ENCODE measurements around the gene ESRRG.

The ESRRG gene

DNA sequence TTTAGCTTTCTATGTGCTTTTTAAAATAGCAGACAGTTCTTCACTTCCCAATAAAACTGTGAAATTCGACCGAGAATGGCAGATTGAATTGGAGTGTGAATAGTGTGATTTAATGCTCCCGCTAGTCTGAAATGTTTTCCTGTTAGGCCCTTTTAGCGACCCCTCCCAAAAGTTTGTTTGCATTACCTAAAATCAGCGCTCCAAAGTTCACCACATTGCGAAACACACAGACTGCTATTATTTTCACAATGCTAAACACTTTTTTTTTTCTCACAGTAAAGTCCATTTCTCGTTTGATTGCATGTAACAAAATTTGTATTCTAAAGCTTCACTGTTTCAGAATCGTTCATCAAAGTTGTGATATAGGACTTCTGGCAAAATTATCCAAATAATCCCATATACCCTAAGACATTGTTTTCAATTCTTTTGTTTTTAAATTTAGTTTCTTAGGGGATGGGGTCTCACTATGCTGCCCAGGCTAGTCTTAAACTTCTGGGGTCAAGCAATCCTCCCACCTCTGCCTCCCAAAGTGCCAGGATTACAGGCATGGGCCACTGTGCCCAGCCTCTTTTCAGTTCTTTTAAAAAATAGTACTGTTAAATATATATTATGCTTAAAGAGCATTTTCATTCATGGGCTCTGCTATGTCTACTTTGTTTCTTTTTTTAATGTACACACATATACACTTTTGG is 223.5 kb downstream of the ESRRG start:
- H3K36me3 ChIP-seq (ENCODE audit: control insufficient read depth in 2 of 2, insufficient read depth in 2 of 2, low read length in 2 of 2), result no peaks in the 10 kb centered on the region
- no peaks in the 10 kb centered on the region for H3K9me3 ChIP-seq (ENCODE audit: control insufficient read depth in 2 of 2, low read length in 2 of 2)
- H3K4me3 ChIP-seq (ENCODE audit: low read length in 2 of 2), result no peak overlapping the region
- no peak overlapping the region for H3K27ac ChIP-seq (ENCODE audit: low read depth in 2 of 2, low read length in 2 of 2)
- no peak overlapping the region for H3K9ac ChIP-seq (ENCODE audit: low read depth in 1 of 2, low read length in 2 of 2)
- no peaks in the 10 kb centered on the region for H3K4me1 ChIP-seq (ENCODE audit: control insufficient read depth in 2 of 2, insufficient read depth in 2 of 2, low read length in 2 of 2)
- H3K27me3 ChIP-seq (ENCODE audit: control insufficient read depth in 2 of 2, insufficient read depth in 2 of 2, low read length in 2 of 2), result no peaks in the 10 kb centered on the region

DNA sequence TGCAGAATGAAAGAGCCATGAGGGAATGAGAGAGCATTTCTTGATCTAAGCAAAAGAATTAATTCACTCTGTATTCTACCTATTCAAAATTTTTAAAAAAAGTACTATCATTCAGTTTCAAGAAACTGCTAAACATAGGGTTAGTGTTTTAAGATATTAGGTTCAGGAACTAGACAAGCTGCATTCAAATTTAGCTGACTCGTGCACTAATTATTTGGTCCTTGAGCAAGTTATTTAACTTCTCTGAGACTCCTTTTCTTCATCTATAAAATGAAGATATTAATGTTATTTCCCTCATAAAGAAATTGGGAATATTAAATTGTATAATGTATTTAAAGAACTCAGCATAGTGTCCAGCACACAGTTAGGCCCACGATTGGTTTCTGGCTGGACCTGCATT is 225.0 kb downstream of the ESRRG start:
- Histone ChIP-seq H3K27me3 (ENCODE audit: control insufficient read depth in 2 of 2, insufficient read depth in 2 of 2, low read length in 2 of 2) (no peaks in the 10 kb centered on the region), H3K9me3 (ENCODE audit: control insufficient read depth in 2 of 2, low read length in 2 of 2) (no peaks in the 10 kb centered on the region), H3K4me3 (ENCODE audit: low read length in 2 of 2) (no peak overlapping the region), H3K36me3 (ENCODE audit: control insufficient read depth in 2 of 2, insufficient read depth in 2 of 2, low read length in 2 of 2) (no peaks in the 10 kb centered on the region), H3K9ac (ENCODE audit: low read depth in 1 of 2, low read length in 2 of 2) (no peak overlapping the region), H3K4me1 (ENCODE audit: control insufficient read depth in 2 of 2, insufficient read depth in 2 of 2, low read length in 2 of 2) (no peaks in the 10 kb centered on the region), H3K27ac (ENCODE audit: low read depth in 2 of 2, low read length in 2 of 2) (no peak overlapping the region)

DNA sequence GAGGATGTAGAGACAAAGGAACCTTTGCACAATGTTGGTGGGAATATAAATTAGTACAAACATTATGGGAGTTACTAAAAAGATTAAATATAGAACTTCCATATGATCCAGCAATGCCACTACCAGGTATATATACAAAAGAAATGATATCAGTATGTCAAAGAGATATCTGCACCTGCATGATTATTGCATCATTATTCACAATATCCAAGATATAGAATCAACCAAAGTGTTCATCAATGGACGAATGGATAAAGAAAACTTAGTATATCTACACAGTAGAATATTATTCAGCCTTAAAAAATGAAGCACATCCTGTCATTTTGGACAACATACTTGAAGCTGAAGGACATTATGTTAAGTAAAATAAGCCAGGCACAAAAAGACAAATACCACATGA is 238.2 kb downstream of the ESRRG start:
- Histone ChIP-seq H3K36me3 (ENCODE audit: control insufficient read depth in 2 of 2, insufficient read depth in 2 of 2, low read length in 2 of 2) (no peaks in the 10 kb centered on the region), H3K9me3 (ENCODE audit: control insufficient read depth in 2 of 2, low read length in 2 of 2) (no peaks in the 10 kb centered on the region), H3K27me3 (ENCODE audit: control insufficient read depth in 2 of 2, insufficient read depth in 2 of 2, low read length in 2 of 2) (no peaks in the 10 kb centered on the region), H3K9ac (ENCODE audit: low read depth in 1 of 2, low read length in 2 of 2) (no peak overlapping the region), H3K4me1 (ENCODE audit: control insufficient read depth in 2 of 2, insufficient read depth in 2 of 2, low read length in 2 of 2) (no peaks in the 10 kb centered on the region), H3K4me3 (ENCODE audit: low read length in 2 of 2) (no peak overlapping the region), H3K27ac (ENCODE audit: low read depth in 2 of 2, low read length in 2 of 2) (no peak overlapping the region)

DNA sequence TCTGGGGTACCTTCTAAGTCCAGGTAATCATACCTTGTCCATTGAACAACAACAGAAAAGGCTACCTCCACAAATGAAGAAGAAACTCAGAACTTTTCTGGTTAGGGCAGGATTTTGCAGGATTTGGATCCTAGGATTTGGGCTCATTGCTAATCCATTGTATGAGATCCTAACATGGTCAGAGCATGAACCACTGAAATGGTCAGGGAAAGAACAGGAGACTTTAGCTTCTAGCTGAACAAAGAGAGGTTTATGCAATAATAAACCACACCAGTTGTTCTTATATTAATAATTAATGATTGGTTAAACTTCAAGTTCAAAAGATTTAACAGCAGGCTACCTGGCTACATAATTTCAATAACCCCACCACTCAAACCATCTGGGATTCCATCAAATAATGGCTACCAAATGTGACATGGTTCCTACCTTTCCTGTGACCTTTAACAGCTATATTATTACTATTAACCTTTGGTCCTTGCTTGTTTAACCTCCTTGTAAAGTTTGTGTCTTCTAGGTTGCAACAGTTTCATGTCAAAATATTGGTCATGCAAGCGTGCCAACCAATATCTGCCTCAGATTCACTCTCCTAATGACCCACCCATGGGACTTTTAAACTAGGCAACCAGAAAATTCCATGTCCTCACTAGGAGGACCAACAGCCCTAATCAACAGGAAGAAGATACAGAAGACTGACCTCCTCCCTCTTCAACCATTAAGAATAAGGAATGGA is 239.4 kb downstream of the ESRRG start:
- no peaks in the 10 kb centered on the region for H3K36me3 ChIP-seq (ENCODE audit: control insufficient read depth in 2 of 2, insufficient read depth in 2 of 2, low read length in 2 of 2)
- H3K27ac ChIP-seq (ENCODE audit: low read depth in 2 of 2, low read length in 2 of 2), result no peak overlapping the region
- no peak overlapping the region for H3K9ac ChIP-seq (ENCODE audit: low read depth in 1 of 2, low read length in 2 of 2)
- H3K4me1 ChIP-seq (ENCODE audit: control insufficient read depth in 2 of 2, insufficient read depth in 2 of 2, low read length in 2 of 2), result no peaks in the 10 kb centered on the region
- no peak overlapping the region for H3K4me3 ChIP-seq (ENCODE audit: low read length in 2 of 2)
- H3K9me3 ChIP-seq (ENCODE audit: control insufficient read depth in 2 of 2, low read length in 2 of 2), result no peaks in the 10 kb centered on the region
- H3K27me3 ChIP-seq (ENCODE audit: control insufficient read depth in 2 of 2, insufficient read depth in 2 of 2, low read length in 2 of 2), result no peaks in the 10 kb centered on the region

DNA sequence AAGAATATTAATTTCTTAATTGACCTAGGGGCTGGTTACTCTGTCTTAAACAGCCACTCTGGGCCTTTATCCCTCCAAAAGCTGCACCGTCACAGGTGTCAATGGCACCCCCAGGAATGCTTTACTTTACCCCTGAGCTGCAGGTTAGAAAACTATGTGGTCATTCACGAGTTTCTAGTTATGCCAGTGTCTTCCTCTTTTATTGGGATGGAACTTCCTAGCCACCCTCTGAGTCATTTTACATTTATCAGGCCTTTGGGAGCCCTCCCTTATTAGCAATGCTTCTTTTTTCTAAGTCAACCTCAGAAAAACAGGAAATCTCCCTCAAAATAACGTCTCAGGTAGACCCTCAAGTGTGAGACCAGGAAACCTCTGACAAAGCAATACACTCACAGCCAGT is 240.6 kb downstream of the ESRRG start:
- H3K27ac ChIP-seq (ENCODE audit: low read depth in 2 of 2, low read length in 2 of 2), result no peak overlapping the region
- no peaks in the 10 kb centered on the region for H3K4me1 ChIP-seq (ENCODE audit: control insufficient read depth in 2 of 2, insufficient read depth in 2 of 2, low read length in 2 of 2)
- no peaks in the 10 kb centered on the region for H3K36me3 ChIP-seq (ENCODE audit: control insufficient read depth in 2 of 2, insufficient read depth in 2 of 2, low read length in 2 of 2)
- H3K4me3 ChIP-seq (ENCODE audit: low read length in 2 of 2), result no peak overlapping the region
- H3K27me3 ChIP-seq (ENCODE audit: control insufficient read depth in 2 of 2, insufficient read depth in 2 of 2, low read length in 2 of 2), result no peaks in the 10 kb centered on the region
- no peaks in the 10 kb centered on the region for H3K9me3 ChIP-seq (ENCODE audit: control insufficient read depth in 2 of 2, low read length in 2 of 2)
- no peak overlapping the region for H3K9ac ChIP-seq (ENCODE audit: low read depth in 1 of 2, low read length in 2 of 2)

DNA sequence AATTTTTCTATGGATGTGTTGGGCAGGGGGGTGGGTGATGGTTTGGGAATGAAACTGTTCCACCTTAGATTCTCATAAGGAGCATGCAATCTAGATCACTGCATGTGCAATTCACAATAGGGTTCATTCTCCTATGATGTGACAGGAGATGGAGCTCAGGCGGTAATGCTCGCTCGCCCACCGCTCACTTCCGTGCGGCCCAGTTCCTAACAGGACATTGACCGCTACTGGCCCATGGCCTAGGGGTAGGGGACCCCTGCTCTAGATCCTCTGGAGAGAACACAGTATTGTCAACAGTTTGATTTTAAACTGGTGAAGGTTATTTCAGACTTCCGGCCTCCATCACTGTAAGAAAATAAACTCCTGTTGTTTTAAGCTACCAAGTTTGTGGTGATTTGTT is 245.0 kb downstream of the ESRRG start:
- Histone ChIP-seq H3K4me1 (ENCODE audit: control insufficient read depth in 2 of 2, insufficient read depth in 2 of 2, low read length in 2 of 2) (no peaks in the 10 kb centered on the region), H3K9me3 (ENCODE audit: control insufficient read depth in 2 of 2, low read length in 2 of 2) (no peaks in the 10 kb centered on the region), H3K27ac (ENCODE audit: low read depth in 2 of 2, low read length in 2 of 2) (no peak overlapping the region), H3K27me3 (ENCODE audit: control insufficient read depth in 2 of 2, insufficient read depth in 2 of 2, low read length in 2 of 2) (no peaks in the 10 kb centered on the region), H3K9ac (ENCODE audit: low read depth in 1 of 2, low read length in 2 of 2) (no peak overlapping the region), H3K36me3 (ENCODE audit: control insufficient read depth in 2 of 2, insufficient read depth in 2 of 2, low read length in 2 of 2) (no peaks in the 10 kb centered on the region), H3K4me3 (ENCODE audit: low read length in 2 of 2) (no peak overlapping the region)

DNA sequence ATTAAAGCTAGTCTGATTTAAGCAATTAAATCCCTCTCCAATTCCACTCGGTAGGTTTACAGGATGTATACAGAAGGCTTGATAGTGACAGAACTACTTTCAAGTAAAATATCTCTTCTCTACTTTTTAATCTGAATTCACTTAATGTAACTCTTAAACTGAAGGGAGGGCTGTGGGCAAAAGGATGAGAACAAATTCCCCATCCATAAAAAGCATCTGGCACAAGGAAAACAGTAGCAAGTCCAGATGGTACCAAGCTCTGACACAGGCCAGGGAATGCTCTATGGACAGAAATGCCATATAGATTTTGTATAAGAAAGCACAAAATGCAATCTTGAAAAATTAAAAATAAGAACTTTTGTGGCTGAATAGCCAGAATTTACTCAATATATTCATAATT is 246.9 kb downstream of the ESRRG start:
- H3K4me1 ChIP-seq (ENCODE audit: control insufficient read depth in 2 of 2, insufficient read depth in 2 of 2, low read length in 2 of 2), result no peaks in the 10 kb centered on the region
- no peak overlapping the region for H3K9ac ChIP-seq (ENCODE audit: low read depth in 1 of 2, low read length in 2 of 2)
- no peaks in the 10 kb centered on the region for H3K27me3 ChIP-seq (ENCODE audit: control insufficient read depth in 2 of 2, insufficient read depth in 2 of 2, low read length in 2 of 2)
- H3K36me3 ChIP-seq (ENCODE audit: control insufficient read depth in 2 of 2, insufficient read depth in 2 of 2, low read length in 2 of 2), result no peaks in the 10 kb centered on the region
- no peak overlapping the region for H3K27ac ChIP-seq (ENCODE audit: low read depth in 2 of 2, low read length in 2 of 2)
- H3K9me3 ChIP-seq (ENCODE audit: control insufficient read depth in 2 of 2, low read length in 2 of 2), result no peaks in the 10 kb centered on the region
- H3K4me3 ChIP-seq (ENCODE audit: low read length in 2 of 2), result no peak overlapping the region

DNA sequence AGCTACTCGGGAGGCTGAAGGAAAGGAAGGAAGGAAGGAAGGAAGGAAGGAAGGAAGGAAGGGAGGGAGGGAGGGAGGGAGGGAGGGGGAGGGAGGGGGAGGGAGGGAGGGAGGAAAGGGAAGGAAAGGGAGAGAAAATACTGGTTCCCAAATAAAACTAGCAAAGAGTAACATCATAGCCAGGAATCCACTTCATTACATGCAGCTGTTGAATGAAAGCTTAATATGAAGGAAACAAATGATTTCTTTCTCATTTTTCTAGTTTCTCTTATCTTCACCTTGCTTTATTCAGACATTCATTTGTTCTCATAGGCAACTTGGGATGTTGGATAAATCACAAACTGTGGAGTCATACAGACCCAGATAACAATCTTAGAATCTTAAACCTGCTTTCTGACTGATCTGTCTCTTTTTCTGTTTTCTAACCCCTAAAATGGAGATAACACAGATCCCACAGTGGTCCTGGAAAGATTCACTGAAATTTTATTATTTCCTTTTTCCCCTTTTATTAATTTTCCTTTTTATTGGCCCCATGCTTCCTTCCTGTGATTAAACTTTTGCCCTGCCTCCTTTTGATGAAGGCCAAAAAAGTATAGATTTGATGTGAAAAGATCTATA is 247.5 kb downstream of the ESRRG start:
- H3K9me3 ChIP-seq (ENCODE audit: control insufficient read depth in 2 of 2, low read length in 2 of 2), result no peaks in the 10 kb centered on the region
- H3K4me3 ChIP-seq (ENCODE audit: low read length in 2 of 2), result no peak overlapping the region
- no peaks in the 10 kb centered on the region for H3K27me3 ChIP-seq (ENCODE audit: control insufficient read depth in 2 of 2, insufficient read depth in 2 of 2, low read length in 2 of 2)
- H3K4me1 ChIP-seq (ENCODE audit: control insufficient read depth in 2 of 2, insufficient read depth in 2 of 2, low read length in 2 of 2), result no peaks in the 10 kb centered on the region
- no peak overlapping the region for H3K9ac ChIP-seq (ENCODE audit: low read depth in 1 of 2, low read length in 2 of 2)
- H3K36me3 ChIP-seq (ENCODE audit: control insufficient read depth in 2 of 2, insufficient read depth in 2 of 2, low read length in 2 of 2), result no peaks in the 10 kb centered on the region
- H3K27ac ChIP-seq (ENCODE audit: low read depth in 2 of 2, low read length in 2 of 2), result no peak overlapping the region

DNA sequence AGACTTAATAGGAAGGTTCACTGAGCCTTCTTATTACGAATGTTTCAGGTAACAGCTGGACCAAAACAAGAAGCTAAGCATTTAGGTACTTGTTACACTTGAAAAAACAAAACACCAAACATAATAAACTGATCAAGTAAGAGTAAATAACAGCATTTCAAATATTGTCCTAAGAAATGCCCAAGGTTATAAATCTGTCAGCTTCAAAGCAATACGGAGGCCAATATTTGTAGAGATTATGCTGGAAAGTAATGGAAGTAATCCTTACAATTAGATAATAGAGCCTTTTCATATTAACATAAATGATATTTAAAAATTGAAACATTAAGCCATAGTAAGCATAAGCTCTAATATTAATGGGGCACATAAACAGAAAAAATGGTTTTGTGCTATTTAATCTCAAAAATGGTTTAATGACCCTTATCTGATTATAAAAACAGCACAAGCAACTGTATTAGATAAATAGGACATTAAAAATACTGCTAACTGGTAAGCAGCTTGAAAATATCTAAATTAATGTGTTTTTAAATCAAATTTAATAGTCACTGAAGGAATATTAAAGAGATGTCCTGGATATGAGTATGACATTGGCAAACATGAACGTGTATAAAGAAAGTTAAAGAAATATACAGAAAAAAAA is 256.9 kb downstream of the ESRRG start:
- Histone ChIP-seq H3K36me3 (ENCODE audit: control insufficient read depth in 2 of 2, insufficient read depth in 2 of 2, low read length in 2 of 2) (no peaks in the 10 kb centered on the region), H3K4me3 (ENCODE audit: low read length in 2 of 2) (no peak overlapping the region), H3K4me1 (ENCODE audit: control insufficient read depth in 2 of 2, insufficient read depth in 2 of 2, low read length in 2 of 2) (no peaks in the 10 kb centered on the region), H3K27me3 (ENCODE audit: control insufficient read depth in 2 of 2, insufficient read depth in 2 of 2, low read length in 2 of 2) (no peaks in the 10 kb centered on the region), H3K9me3 (ENCODE audit: control insufficient read depth in 2 of 2, low read length in 2 of 2) (no peaks in the 10 kb centered on the region), H3K9ac (ENCODE audit: low read depth in 1 of 2, low read length in 2 of 2) (no peak overlapping the region), H3K27ac (ENCODE audit: low read depth in 2 of 2, low read length in 2 of 2) (no peak overlapping the region)

DNA sequence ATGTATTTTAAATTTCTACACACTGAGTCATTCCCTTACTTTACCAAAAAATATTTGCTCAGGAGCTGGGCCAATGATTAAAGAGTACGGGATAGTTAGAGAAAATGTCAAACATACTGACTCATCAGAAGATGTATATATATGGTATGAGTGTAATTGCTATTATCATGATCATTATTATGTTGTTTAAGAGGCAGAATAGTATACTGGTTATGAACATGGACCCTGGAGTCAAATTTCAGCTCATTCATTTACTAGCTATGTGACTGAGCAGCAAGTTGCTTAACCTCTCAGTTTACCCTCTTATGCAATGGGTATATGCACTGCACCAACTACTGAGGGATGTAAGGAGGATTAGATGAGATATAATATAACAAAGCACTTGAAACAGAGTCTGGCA is 258.7 kb downstream of the ESRRG start:
- H3K27me3 ChIP-seq (ENCODE audit: control insufficient read depth in 2 of 2, insufficient read depth in 2 of 2, low read length in 2 of 2), result no peaks in the 10 kb centered on the region
- H3K36me3 ChIP-seq (ENCODE audit: control insufficient read depth in 2 of 2, insufficient read depth in 2 of 2, low read length in 2 of 2), result no peaks in the 10 kb centered on the region
- H3K9me3 ChIP-seq (ENCODE audit: control insufficient read depth in 2 of 2, low read length in 2 of 2), result no peaks in the 10 kb centered on the region
- no peak overlapping the region for H3K4me3 ChIP-seq (ENCODE audit: low read length in 2 of 2)
- H3K27ac ChIP-seq (ENCODE audit: low read depth in 2 of 2, low read length in 2 of 2), result no peak overlapping the region
- no peak overlapping the region for H3K9ac ChIP-seq (ENCODE audit: low read depth in 1 of 2, low read length in 2 of 2)
- H3K4me1 ChIP-seq (ENCODE audit: control insufficient read depth in 2 of 2, insufficient read depth in 2 of 2, low read length in 2 of 2), result no peaks in the 10 kb centered on the region
